ENCODE measurements around the gene AGAP4.
"Not testable (repeated sequence)": the region's sequence is repeated elsewhere in the genome, so short reads cannot be mapped to it uniquely, and the experiment has no call there.

- TF ChIP-seq EZH2 (IDR thresholded peaks at IDR 0.05; ENCODE audit: borderline replicate concordance, low read length); CTCF (conservative IDR thresholded peaks at IDR 0.05 in 1 of 2, IDR thresholded peaks at IDR 0.05 in 1 of 2; ENCODE audit: extremely low read depth in 1 of 2, insufficient read depth in 1 of 2, low read depth in 1 of 2, low read length in 2 of 2): not testable (repeated sequence)
Observed at GRCh38 chr10:45847400-45847799, at the start of gene AGAP4.

Data from mammary epithelial cell (primary cell).